CD4-positive, alpha-beta T cell treated with Interleukin-17A for 1 hour (primary cell): ENCODE measurements around the gene CGN.
A peak's percentile ranks its signal among the peaks of the same experiment; 100 is the strongest.

Experiments used
- DNase-seq: peaks from one replicate; pipeline ENCODE4 v3.0.0-alpha.2; 2020

CGN gene

DNA sequence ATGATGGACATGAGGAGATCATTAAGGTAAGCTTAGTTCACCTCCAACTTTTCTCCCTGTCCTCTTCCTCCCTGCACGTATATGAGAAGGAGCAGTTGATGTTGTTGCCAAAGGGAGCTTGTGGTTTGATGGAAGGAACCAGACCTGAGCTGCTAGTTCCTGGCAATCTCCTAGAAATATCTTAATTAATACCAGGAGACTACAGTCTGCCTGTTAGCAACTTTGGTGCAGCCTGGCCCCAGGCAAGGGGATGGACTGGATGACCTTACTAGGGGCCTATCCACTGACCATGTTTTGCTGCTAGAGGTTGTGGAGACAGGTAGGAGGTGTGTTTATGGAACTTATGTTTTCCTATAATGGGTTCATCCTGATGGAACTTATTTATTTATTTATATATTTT is 51.5 kb downstream of the CGN start:
- DNase-seq: no peak

- no peak for DNase-seq
Observed at GRCh38 chr1:151563376-151563775, 52.2 kb downstream of the CGN start.

DNA sequence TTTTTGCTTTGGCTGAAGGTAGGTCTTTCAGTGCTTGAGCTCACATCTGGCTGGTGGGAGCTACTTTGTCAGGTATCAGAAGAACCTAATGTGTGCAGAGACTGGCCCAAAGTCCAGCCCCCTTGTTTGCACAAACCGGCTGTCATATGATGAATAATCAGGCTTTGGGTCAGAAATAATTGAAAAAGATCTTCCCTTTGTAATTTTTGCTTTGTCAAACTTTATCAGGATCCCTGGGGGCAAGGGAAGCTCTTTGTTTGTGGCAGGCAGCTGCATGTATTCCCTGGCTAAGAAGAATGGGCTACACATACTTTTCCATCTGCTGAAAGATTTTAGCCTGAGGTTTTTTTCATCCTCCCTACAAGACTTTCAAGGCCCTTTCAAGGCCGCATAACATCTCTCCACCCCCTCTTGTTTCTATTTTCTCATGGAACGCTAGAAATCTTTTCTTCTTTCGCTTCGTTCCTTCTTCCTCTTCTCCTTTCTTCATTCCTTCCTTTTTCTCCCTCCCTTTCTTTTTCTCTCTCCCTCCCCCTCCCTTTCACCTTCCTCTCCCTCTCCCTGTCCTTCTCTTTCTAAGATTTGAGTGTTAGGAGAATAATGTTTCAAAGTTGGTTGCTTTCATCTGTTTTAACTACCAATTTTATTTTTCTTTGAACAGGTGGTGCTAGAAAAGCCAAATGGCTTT is 54.5 kb downstream of the CGN start:
- DNase-seq: no peak

GRCh38 chr1:151568626-151569088 is 57.5 kb downstream of the CGN start:
- peak; percentile 49 for DNase-seq

- DNase-seq: no peak
Observed at GRCh38 chr1:151570819-151571218, 59.6 kb downstream of the CGN start.

DNA sequence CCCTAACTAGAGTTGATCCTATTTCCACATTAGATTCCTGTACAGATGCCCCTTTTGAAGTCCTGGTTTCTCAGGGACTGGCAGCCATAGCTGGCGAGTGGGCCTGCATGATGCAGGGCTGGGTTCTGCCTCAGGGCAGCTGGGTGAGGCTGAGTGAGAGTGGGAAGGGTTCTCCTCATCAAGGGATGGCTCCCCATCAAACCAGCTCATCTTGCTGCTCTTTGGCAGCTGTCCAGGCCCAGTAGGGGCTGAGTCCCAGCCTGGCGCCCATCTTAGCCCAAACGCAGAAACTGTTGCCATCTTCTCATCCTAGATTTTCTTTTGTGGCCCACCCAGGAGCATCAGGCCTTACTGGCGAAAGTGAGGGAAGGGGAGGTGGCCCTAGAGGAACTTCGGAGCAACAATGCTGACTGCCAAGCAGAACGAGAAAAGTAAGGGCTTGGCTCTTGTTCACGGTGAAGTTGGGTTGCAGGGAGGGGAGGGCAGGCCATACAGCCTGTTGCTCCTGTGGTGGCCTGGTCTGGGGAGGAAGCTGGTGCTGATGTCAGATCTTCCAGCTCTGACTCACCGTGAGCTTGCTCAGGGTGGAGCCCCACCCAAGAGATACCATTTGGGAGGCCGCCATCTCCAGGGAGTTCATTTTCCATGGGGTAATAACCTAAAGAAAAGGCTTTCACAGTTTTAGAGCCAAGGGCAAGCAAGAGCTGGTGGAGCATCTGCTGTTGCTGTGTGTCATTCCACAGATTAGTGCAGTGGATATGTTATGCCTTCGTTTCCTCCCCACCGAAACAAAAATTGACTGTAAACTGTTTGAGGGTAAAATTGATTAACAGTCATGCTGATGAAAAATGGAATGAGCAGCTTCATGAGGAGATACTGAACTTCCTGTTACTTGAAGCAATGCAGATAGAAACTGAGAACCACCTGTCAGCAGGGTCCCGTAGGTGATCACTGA is 63.7 kb downstream of the CGN start:
- DNase-seq: no peak

GRCh38 chr1:151577173-151577572 is 66.0 kb downstream of the CGN start:
- no peak for DNase-seq

GRCh38 chr1:151578941-151579340 is 67.8 kb downstream of the CGN start:
- DNase-seq: no peak

DNA sequence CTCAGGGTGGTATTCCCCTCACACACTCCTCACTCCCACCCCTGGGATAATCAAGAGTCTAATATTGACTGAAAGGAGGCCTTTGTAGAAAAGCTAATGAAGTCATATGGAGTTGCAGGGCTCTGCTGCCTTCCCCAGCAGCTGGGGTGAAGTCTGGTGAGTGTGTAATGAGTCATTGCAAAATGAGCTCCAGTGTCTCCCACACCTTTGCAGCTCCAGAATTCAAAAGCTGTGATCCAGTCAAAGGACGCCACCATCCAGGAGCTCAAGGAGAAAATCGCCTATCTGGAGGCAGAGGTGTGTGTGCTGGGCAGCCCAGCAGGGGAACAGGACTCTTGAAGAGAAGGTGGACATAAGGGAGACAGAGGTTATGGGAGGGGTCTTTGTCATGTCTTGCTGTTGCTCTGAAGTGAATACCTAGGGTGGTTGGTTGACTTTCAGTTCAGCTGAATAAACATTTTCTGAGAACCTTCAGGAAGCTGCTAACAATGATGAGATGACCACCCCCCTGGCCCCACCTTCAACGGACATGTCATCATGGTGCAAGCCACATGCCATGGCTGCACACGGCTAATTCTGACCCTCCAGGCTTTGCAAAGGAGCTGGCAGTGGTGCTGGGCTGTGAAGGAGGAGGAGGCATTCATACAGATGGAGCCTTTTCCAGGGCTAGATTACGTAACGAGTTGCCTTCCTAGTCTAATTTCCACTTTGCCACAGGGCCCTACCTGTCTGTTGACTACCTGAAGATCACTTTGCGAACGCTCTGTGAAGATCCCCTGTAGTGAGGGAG is 68.4 kb downstream of the CGN start:
- DNase-seq: no peak

- no peak for DNase-seq
Observed at GRCh38 chr1:151581451-151581850, 70.3 kb downstream of the CGN start.

- no peak for DNase-seq
Observed at GRCh38 chr1:151581921-151582320, 70.7 kb downstream of the CGN start.

DNA sequence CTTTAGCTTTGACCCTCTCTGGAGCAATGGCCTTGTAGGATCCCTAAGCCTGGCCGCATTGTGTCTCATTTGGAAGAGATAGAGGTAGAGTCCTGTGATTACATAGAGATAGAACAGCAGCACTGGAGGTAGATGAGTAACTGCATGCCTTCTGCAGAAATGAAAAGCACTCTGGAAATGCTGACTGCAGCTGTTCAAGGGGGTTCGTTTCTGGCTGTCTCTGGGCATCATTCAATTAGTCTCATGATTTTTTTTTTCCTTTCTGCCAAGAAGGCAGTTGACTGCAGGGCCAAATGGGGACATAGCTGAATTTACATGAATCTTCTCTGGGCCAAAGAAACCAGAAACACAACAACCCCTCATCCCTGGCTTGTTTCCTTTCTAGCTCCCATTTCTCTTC is 72.6 kb downstream of the CGN start:
- DNase-seq: no peak

GRCh38 chr1:151584278-151584677 is 73.1 kb downstream of the CGN start:
- no peak for DNase-seq

- no peak for DNase-seq
Observed at GRCh38 chr1:151584780-151585179, 73.6 kb downstream of the CGN start.

GRCh38 chr1:151585622-151586021 is 74.4 kb downstream of the CGN start:
- no peak for DNase-seq
